ENCODE measurements around the gene ZFYVE16. TPM values are rescaled to one million over a fixed set of nuclear protein-coding genes. Genes with fewer than 3 reads are reported as not detected.
"Not testable (repeated sequence)": the region's sequence is repeated elsewhere in the genome, so short reads cannot be mapped to it uniquely, and the experiment has no call there.

ZFYVE16 gene
- 10 to 100 TPM; 11.3 to 17.8 TPM for total RNA-seq

DNA sequence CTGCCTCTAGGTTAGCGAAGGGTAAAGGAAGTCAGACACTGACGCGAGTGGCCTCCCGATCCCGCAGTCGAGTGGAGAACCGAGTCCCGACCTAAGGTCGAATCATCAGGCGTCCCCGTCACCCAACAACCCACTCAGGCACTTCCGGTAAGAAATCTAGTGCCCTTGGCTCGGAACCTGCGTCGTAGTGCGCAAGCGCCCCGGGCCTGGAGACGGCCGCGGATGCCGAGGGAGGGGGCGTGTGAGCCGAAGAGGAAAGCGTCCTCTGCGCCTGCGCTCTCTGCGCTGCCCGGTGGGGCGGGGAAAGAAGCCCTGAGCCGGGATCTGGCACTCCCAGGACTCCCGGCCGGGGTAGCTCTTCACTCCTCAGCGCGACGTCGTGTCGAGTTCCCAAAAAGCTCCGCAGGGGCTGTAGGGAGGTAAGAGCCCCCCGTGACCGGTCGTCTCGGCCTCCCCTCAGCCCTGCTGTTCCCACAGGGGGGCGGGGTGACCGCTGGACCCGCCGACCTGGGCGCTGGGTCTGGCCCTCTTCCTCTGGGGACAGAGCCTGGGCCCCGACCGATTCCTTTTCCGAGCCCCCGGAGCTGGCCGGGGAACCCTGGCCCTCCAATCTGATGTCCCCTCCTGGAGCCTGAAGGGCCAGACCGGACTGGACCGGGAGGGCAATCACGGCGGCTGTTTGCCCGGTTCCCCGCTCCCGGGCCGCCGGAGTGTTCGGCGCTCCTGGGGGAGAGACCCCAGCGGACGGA lies at the start of gene ZFYVE16:
Gene ZFYVE16 (plus strand): TSS at position 330 of the 749 bp plus-strand sequence. CDS start 26,084 bp downstream, outside the sequence.
- Mint-ChIP-seq H3K9me3 (no peaks in the 10 kb centered on the region), H3K27ac (peak within 1 kb of the TSS; percentile 100), H3K36me3 (ENCODE audit: insufficient read depth in 2 of 2) (peaks cover 2 to 3% of the 10 kb centered on the region in 2 donors), H3K4me3 (peak within 1 kb of the TSS; percentile 92 to 96), H3K27me3 (ENCODE audit: low read depth) (no peaks in the 10 kb centered on the region), H3K4me1 (ENCODE audit: low read depth) (peaks cover 22% of the 10 kb centered on the region)
- ATAC-seq (replicated peaks in 1 of 2) (peak; percentile 92 to 93), DNase-seq (peak; percentile 97 to 98)

DNA sequence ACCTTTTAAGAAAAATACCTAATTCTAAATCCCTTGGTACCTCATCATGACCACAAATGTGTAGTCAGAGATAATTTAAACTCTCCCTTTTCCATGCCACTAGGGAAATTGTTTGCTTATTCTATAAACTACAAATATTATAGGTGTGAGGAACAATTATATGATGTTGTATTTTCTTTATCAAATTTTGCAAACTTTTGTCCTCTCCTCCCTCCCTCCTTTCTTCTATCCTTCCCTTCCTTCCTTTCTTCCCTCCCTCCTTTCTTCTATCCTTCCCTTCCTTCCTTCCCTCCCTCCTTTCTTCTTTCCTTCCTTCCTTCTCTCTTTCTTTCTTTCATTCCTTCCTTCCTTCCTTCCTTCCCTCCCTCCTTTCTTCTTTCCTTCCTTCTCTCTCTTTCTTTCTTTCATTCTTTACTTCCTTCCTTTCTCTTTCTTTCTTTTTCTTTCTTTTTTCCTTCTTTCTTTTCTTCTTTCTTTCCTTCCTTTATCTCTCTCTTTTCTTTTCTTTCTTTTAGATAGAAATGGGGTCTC lies 46.9 kb upstream of the ZFYVE16 start:
- Mint-ChIP-seq H3K4me1 (ENCODE audit: low read depth) (no peaks in the 10 kb centered on the region), H3K27me3 (ENCODE audit: low read depth) (no peaks in the 10 kb centered on the region), H3K4me3 (no peak overlapping the region), H3K27ac (no peak overlapping the region), H3K36me3 (ENCODE audit: insufficient read depth in 2 of 2) (no peaks in the 10 kb centered on the region), H3K9me3 (peaks cover 0 to 1% of the 10 kb centered on the region in 2 donors)
- ATAC-seq (replicated peaks in 1 of 2) (no peak), DNase-seq (no peak)

DNA sequence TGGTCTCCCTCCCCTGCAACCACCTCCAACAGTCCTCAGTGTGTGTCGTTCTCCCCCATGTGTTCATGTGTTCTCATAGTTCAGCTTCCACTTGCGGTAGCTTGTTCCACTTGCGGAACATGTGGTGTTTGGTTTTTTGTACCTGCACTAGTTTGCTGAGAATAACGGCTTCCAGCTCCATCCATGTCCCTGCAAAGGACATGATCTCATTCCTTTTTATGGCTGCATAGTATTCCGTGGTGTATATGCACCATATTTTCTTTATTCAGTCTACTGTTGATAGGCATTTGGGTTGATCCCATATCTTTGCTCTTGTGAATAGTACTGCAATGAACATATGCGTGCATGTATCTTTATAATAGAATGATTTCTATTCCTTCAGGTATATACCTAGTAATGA lies 43.0 kb upstream of the ZFYVE16 start:
- peaks cover 0 to 1% of the 10 kb centered on the region in 2 donors for H3K9me3 Mint-ChIP-seq
- no peak for DNase-seq
- no peak overlapping the region for H3K4me3 Mint-ChIP-seq
- no peaks in the 10 kb centered on the region for H3K4me1 Mint-ChIP-seq (ENCODE audit: low read depth)
- no peak overlapping the region for H3K27ac Mint-ChIP-seq
- H3K36me3 Mint-ChIP-seq (ENCODE audit: insufficient read depth in 2 of 2): no peaks in the 10 kb centered on the region
- H3K27me3 Mint-ChIP-seq (ENCODE audit: low read depth): no peaks in the 10 kb centered on the region
- ATAC-seq (replicated peaks in 1 of 2): no peak

DNA sequence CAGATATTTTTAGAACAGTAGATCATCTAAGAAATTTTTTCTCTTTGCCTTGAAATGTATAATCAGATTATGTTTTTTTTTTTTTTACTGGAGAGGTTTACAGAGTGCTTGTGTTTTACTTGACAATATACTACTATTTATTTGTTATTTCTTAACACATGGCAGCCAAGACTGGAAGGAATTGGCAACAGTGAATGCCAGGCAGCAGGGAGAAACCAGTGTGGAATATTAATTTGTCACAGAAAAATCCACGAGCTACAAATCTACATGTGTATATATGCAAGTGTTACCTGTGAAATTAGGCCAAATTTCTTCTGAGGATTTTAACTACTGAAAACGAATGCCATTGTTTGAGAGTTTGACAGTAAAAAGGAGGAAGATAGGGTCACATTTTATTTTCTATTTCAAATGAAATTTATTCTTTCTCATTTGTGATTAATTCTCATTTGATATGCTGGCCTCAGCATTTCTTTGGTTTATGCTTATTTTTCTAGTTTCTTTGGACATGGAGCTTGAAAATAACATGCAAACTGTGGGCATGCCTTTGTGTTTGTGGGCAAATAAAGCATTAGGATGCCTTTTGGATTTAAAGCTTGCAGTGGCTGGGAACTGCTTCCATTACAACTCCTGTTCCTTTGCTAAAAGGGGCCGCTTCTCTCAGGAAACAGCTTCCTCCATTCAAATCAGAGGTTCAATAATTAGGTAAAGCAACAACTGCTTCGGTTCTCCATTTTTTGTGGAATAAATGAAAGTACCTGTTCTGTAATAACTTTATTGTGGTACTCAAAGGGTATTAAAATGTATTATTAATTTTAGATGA lies 39.0 kb upstream of the ZFYVE16 start:
- no peaks in the 10 kb centered on the region for H3K4me1 Mint-ChIP-seq (ENCODE audit: low read depth)
- H3K36me3 Mint-ChIP-seq (ENCODE audit: insufficient read depth in 2 of 2): no peaks in the 10 kb centered on the region
- H3K27ac Mint-ChIP-seq: no peak overlapping the region
- H3K9me3 Mint-ChIP-seq: no peaks in the 10 kb centered on the region
- no peak for DNase-seq
- no peaks in the 10 kb centered on the region for H3K27me3 Mint-ChIP-seq (ENCODE audit: low read depth)
- no peak overlapping the region for H3K4me3 Mint-ChIP-seq
- ATAC-seq (replicated peaks in 1 of 2): no peak

DNA sequence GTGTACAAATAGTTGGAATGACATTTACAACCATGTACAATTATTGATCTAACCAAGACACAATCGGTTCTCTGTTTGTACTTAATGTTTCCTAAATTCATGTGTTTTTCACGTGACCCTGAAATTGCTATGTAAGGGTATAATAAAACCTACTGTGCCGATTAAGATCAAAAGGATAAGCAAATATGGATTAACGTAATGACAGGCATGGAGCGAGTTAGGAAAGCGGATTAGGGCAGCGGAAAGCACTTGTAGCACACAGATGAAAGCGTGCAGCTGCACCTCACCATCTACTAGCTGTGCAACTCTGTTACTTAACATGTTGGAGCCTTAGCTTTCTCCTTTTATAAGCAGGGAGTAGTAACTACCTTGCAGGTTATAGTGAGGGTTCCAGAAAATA lies 38.3 kb upstream of the ZFYVE16 start:
- Mint-ChIP-seq H3K27ac (no peak overlapping the region), H3K9me3 (no peaks in the 10 kb centered on the region), H3K4me1 (ENCODE audit: low read depth) (no peaks in the 10 kb centered on the region), H3K27me3 (ENCODE audit: low read depth) (no peaks in the 10 kb centered on the region), H3K36me3 (ENCODE audit: insufficient read depth in 2 of 2) (no peaks in the 10 kb centered on the region), H3K4me3 (no peak overlapping the region)
- DNase-seq: no peak
- no peak for ATAC-seq (replicated peaks in 1 of 2)

DNA sequence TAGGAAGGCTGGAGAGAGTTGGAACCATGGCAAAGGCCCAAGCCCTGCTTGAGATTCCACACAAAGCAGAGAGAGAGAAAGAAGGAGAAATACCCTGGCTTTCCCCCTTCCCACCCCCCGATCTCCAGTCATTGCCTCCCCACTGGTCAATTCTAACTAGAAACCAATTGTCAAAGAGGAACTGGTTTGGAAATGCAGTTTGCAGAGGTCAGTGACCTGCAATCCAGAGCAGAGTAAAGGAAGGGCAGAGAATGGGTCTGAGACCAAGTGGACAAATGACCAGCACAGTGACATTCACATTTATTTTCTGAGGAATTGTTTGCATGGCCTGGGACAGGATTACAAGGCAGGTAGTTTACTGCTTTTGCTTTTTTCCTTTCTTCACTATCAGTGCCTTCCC lies 37.5 kb upstream of the ZFYVE16 start:
- ATAC-seq (replicated peaks in 1 of 2): no peak
- Mint-ChIP-seq H3K27me3 (ENCODE audit: low read depth) (no peaks in the 10 kb centered on the region), H3K9me3 (no peaks in the 10 kb centered on the region), H3K27ac (no peak overlapping the region), H3K4me1 (ENCODE audit: low read depth) (no peaks in the 10 kb centered on the region), H3K4me3 (no peak overlapping the region), H3K36me3 (ENCODE audit: insufficient read depth in 2 of 2) (no peaks in the 10 kb centered on the region)
- DNase-seq: no peak

DNA sequence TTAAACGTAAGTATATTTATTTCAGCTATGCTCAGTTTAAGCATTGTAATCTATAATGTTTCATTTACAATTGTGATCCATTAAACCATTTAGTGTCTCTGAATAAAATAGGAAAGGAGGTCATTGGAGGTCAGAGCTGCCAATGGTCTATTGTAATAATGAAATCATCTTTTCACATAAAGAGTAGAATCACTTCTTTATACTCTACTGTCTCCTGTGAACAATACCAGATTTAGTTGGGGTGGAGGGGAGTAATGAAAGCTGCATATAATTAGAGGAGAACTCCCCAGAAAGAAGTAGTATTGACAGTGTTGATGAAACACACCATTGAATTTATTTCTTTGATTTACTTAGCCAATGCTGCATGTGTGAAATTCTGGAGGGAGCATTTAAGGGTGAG lies 35.1 kb upstream of the ZFYVE16 start:
- Mint-ChIP-seq H3K27me3 (ENCODE audit: low read depth) (no peaks in the 10 kb centered on the region), H3K36me3 (ENCODE audit: insufficient read depth in 2 of 2) (no peaks in the 10 kb centered on the region), H3K4me1 (ENCODE audit: low read depth) (no peaks in the 10 kb centered on the region), H3K4me3 (no peak overlapping the region), H3K9me3 (no peaks in the 10 kb centered on the region), H3K27ac (no peak overlapping the region)
- no peak for DNase-seq
- ATAC-seq (replicated peaks in 1 of 2): no peak

GRCh38 chr5:80374188-80374587 lies 33.7 kb upstream of the ZFYVE16 start:
- ATAC-seq (replicated peaks in 1 of 2) (no peak), DNase-seq (no peak)
- H3K27ac Mint-ChIP-seq: no peak overlapping the region
- H3K4me3 Mint-ChIP-seq: no peak overlapping the region
- H3K27me3 Mint-ChIP-seq (ENCODE audit: low read depth): no peaks in the 10 kb centered on the region
- H3K36me3 Mint-ChIP-seq (ENCODE audit: insufficient read depth in 2 of 2): no peaks in the 10 kb centered on the region
- no peaks in the 10 kb centered on the region for H3K4me1 Mint-ChIP-seq (ENCODE audit: low read depth)
- H3K9me3 Mint-ChIP-seq: no peaks in the 10 kb centered on the region

DNA sequence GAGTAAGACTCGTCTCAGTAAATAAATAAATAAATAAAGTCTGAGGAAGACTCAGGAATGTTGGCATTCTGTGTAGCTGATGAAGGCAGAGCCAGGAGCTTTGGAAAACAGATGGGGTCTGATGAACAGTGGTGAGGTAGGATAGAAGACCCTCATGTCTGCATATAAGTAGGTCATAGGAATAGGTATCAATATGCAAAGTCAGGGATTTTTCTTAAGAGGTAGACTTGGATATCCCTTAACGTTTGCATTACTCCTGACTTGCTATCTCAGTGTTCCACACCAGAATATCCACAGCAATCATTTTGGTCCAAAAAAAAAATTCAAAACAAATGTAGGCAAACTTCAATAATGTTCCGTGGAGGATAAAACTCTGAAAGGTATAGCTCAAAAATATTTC lies 31.3 kb upstream of the ZFYVE16 start:
- no peaks in the 10 kb centered on the region for H3K27me3 Mint-ChIP-seq (ENCODE audit: low read depth)
- DNase-seq (no peak), ATAC-seq (replicated peaks in 1 of 2) (no peak)
- no peaks in the 10 kb centered on the region for H3K36me3 Mint-ChIP-seq (ENCODE audit: insufficient read depth in 2 of 2)
- H3K4me3 Mint-ChIP-seq: no peak overlapping the region
- H3K9me3 Mint-ChIP-seq: no peaks in the 10 kb centered on the region
- H3K27ac Mint-ChIP-seq: no peak overlapping the region
- H3K4me1 Mint-ChIP-seq (ENCODE audit: low read depth): no peaks in the 10 kb centered on the region

DNA sequence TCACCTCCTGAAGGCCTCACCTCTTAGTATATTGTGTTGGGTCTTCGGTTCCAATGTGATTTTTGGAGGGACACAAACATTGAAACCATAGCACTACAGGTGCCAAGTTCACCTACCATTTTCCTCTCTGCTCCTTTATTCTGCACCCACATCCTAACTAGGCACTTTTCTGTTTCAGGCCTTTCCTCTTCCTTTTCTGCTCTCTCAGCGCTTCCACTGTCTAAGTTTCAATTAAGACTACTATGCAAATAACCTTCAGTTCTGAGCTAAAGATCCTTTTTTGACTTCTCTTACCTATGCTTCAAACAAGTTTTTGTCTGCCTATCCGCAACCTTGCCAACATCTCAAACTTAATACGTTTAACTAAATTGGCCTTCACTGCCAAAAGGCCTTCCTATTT lies 25.4 kb upstream of the ZFYVE16 start:
- DNase-seq (no peak), ATAC-seq (replicated peaks in 1 of 2) (no peak)
- H3K27ac Mint-ChIP-seq: no peak overlapping the region
- no peaks in the 10 kb centered on the region for H3K27me3 Mint-ChIP-seq (ENCODE audit: low read depth)
- no peak overlapping the region for H3K4me3 Mint-ChIP-seq
- H3K4me1 Mint-ChIP-seq (ENCODE audit: low read depth): no peaks in the 10 kb centered on the region
- no peaks in the 10 kb centered on the region for H3K36me3 Mint-ChIP-seq (ENCODE audit: insufficient read depth in 2 of 2)
- no peaks in the 10 kb centered on the region for H3K9me3 Mint-ChIP-seq

GRCh38 chr5:80387063-80387768 lies 20.6 kb upstream of the ZFYVE16 start:
- Mint-ChIP-seq H3K27me3 (ENCODE audit: low read depth) (peaks cover 15% of the 10 kb centered on the region), H3K4me1 (ENCODE audit: low read depth) (peaks cover 6% of the 10 kb centered on the region), H3K9me3 (peaks cover 0 to 2% of the 10 kb centered on the region in 2 donors), H3K27ac (no peak overlapping the region), H3K36me3 (ENCODE audit: insufficient read depth in 2 of 2) (no peaks in the 10 kb centered on the region), H3K4me3 (no peak overlapping the region)
- ATAC-seq (replicated peaks in 1 of 2) (no peak), DNase-seq (no peak)

GRCh38 chr5:80389580-80389979 lies 18.3 kb upstream of the ZFYVE16 start:
- Mint-ChIP-seq H3K4me3 (peak overlapping the region in 1 of 2 donors; percentile 45), H3K36me3 (ENCODE audit: insufficient read depth in 2 of 2) (peaks cover 2 to 5% of the 10 kb centered on the region in 2 donors), H3K9me3 (peaks cover 3 to 4% of the 10 kb centered on the region in 2 donors), H3K4me1 (ENCODE audit: low read depth) (peaks cover 6% of the 10 kb centered on the region), H3K27me3 (ENCODE audit: low read depth) (peaks cover 24% of the 10 kb centered on the region), H3K27ac (no peak overlapping the region)
- no peak for ATAC-seq (replicated peaks in 1 of 2)
- no peak for DNase-seq

- H3K4me3 Mint-ChIP-seq; ATAC-seq (replicated peaks in 1 of 2); H3K27ac Mint-ChIP-seq; DNase-seq; H3K9me3 Mint-ChIP-seq; H3K4me1 Mint-ChIP-seq (ENCODE audit: low read depth); H3K36me3 Mint-ChIP-seq (ENCODE audit: insufficient read depth in 2 of 2): not testable (repeated sequence)
- peaks cover 24% of the 10 kb centered on the region for H3K27me3 Mint-ChIP-seq (ENCODE audit: low read depth)
Measured at GRCh38 chr5:80390413-80390812, 17.5 kb upstream of the ZFYVE16 start.
